HG03097 (cell line): ENCODE measurements around the gene FCHO1.

Experiments
- ATAC-seq: cut with Tn5 transposase; IDR thresholded peaks from one replicate; pipeline ENCODE4 v1.9.1; 2021; ENCODE audit not compliant: unreplicated experiment, low FRiP score

Gene FCHO1

DNA sequence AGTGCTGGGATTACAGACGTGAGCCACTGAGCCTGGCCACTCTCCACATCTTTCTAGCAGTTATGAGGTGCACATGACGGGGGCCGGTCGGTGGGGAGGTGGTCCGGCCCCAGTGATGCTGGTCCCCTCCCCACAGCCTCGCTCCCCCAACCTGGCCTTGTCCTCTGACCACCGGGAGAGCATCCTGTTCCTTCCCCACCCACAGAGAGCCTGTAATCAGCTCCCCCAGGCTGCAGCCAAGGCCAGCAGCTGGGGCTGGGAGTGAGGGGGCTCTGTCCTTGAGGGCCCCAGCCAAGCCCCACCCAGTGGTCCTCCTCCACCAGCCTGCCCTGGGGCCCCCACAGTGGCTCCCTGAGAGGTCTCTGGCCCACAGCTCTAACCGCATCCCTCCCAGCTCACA is 73.1 kb downstream of the FCHO1 start:
- ATAC-seq, result no peak

GRCh38 chr19:17826508-17827056 is 75.3 kb downstream of the FCHO1 start:
- ATAC-seq, result no peak

DNA sequence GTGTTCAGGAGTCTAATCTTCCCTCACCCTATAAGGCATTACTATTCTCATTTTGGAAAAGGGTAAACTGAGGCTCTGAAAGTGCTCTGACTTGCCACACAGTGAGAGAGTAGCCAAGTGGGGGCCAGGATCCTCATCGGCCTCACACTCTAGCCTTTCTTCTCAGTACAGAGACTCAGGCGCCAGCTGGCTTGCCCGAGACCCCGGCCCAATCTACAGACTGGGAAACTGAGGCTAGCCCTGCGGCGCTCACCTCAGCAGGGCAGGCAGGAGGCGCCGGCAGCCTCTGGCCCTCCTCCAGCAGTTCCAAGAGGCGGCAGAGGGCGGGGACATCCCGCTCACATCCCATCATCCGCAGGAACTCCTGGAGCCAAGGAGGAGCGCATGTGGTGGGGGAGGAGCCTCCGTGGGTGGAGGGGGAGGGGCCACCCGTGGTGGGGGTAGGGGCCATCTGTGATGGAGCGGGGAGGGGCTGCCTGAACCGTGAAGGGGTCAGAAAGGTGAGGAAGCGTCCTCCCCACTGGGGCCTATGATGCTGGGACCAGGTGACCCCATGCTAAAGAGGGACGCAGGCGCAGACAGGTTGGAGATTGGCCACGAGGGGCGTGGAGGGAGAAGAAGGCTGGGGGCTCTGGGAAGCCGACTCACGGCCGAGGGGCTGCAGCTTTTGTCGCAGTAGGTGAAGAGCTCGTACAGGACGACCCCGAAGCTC is 78.7 kb downstream of the FCHO1 start:
- ATAC-seq, result no peak

DNA sequence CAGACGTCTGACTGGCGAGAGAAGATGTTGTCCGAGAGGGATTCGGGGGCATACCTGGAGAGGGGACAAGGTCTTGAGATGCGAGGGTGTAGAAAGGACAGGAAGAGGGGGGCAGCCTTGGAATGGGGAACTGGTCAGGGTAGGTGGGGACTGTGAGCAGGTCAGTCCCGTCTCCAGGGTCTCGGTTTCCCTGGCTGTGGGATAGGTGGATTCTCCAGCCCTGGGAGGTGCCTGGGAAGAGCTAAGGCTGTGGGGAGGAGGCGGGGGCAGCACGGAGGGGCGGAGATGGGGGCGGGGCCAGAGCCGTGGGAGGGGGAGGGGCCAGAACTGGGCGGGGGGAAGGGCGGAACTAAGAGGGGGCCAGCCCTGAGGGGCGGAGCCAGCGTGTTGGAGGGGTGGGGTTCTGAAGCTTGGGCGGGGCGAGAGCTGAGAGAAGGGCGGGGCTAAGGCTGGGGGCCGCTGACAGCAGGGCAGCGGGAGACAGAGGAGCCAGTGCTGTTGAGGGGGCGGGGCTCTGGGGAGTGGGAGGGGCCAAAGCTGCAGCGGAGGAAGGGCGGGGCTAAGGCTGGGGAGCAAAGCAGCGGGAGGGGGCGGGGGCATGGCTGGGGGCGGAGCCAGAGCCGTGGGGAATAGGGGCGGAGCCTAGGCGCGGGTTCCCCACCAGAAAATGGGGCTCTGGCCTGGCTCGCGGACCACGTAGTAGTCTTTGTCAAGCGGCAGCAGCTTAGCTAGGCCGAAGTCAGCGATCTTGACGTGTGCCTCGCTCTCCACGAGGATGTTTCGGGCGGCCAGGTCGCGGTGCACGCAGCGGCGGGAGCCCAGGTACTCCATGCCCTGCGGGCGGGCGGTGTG is 79.5 kb downstream of the FCHO1 start:
- ATAC-seq, result no peak

DNA sequence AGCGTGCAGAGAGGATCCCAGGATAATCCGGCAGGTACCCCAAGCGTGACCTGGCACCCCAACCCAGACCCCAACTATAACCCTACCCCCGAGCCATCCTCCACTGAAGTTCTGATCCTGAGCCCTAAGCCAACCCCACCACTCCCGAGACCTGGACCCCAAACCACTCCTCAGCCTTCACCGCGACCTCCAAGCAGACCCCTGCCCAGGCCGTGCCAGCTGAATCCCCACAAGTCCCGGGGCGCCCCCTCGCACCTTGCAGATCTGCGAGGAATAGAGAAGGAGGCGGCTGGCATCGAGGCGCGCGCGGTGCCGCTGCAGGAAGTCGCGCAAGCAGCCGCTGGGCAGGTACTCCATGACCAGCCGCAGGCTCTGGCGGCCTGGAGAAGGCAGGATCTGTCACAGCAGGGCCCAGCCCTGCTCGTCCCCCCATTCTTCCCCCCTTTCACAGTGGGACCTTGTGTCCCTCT is 80.2 kb downstream of the FCHO1 start:
- ATAC-seq, result no peak

- ATAC-seq, result no peak
These were observed 81.3 kb downstream of the FCHO1 start for GRCh38 chr19:17832443-17833208.

DNA sequence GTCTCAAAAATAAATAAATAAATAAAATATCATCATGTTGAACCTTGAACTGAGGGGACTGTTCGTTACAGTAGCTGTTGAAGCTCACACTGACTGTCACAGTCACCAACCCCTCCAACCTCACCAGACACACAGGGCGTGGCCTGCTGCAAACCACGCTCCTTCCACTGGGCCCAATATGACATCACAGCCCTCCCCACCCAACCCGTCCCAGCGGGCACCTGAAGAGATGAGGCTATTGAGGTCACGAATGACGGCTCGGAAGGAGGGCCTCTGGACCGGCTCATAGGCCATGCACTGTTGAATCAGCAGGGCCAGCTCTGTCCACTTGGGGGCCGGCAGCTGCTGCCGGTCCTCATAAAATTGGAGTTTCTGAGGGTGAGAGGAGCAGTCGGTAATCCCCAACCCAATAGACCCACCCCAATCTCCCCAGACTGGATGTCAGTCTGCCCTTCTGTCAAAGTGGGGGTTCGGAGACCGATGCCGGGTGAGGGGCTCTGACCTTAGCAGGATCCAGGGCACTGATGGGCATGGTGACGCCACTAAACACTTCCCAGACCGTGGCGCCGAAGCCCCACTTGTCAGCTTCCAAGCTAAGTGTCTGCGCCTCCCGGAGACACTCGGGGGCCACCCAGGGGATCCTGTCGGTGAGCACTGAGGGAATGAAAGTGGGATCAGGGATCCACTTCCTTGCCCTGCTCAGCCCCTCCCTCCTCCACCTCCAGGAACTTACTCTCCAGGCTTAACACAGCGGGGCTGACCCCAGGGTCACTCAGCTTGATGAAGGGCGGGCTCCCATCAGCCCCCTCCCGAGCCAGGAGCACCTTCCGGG is 83.3 kb downstream of the FCHO1 start:
- no peak for ATAC-seq

DNA sequence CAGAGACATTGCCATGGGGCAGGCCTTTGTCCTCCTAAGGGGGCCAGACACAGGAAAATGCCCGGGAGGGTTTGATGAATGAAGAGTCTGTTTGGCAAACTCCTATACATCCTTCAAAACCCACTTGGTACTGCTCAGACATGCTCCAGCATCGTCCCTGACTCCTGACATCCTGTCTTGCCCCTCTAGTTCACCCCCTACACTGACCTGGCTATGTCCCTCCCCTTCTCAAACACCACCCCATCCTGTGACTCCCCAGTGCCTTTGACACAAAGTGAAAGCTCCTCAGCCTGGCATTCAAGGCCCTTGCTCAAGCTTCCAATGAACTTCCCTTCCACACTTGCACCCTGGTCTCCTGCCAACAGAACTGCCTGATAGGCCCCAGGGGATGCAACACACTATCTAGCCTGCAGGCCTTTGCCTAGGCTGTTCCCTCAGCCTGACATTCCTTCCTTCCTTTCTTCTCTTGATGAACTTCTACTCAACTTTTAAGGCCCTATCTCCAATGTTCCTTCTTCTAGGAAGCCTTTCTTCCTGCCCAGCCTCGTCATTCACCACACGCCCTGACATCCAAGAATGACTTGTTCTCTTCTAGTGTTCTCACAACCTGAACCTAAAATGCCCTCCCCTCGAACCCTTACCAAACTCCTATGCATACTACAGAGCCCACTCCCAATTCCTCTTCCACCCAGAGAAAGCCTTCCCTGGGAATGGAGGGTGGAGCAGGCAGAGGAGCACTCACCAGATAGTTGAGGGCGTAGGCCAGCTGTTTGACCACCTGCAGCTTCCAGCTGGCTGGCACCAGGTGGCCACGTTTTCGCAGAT is 84.1 kb downstream of the FCHO1 start:
- no peak for ATAC-seq

GRCh38 chr19:17836530-17836929 is 85.3 kb downstream of the FCHO1 start:
- ATAC-seq, result no peak

DNA sequence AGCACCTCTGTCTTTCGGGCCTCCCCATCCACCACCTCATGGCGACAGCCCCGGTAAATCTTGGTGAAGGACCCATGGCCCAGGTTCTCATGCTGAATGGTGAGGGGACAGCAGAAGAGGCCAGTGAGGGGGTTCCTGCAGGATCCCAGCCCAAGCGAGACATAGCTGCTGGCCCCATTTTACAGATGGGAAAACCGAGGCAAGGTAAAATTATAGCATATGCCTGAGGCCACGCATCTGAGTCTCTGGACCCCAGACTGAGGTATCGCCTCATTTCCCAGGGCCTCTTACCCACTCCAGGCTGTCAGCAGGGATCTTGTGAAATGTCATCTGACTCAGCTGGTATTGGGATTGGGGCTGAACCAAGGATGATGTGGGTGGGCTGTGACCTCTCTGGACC is 86.7 kb downstream of the FCHO1 start:
- ATAC-seq, result no peak
